KMS-11 (cell line): Measurements from ENCODE around the gene ZNF689.
"Not testable (repeated sequence)": the region's sequence is repeated elsewhere in the genome, so short reads cannot be mapped to it uniquely, and the experiment has no call there.

Experiments used
- H2AFZ ChIP-seq: fragments of 200-600 bp; sonication (generic); 2 replicates; pipeline ENCODE4 v1.6.1; 2016; ENCODE audit warnings: antibody characterized with exemption, mixed run types, low read depth
- H3K27ac ChIP-seq: fragments of 200-600 bp; sonication (generic); 2 replicates; pipeline ENCODE4 v1.6.1; 2016; ENCODE audit warnings: mild to moderate bottlenecking, mixed run types
- H3K27me3 ChIP-seq: fragments of 200-600 bp; sonication (generic); 2 replicates; pipeline ENCODE4 v1.6.1; 2017; ENCODE audit warnings: mild to moderate bottlenecking, low read depth, mixed run types, moderate library complexity; ENCODE audit not compliant: insufficient read depth
- H3K36me3 ChIP-seq: fragments of 200-600 bp; sonication (generic); 2 replicates; pipeline ENCODE4 v1.6.1; 2017; ENCODE audit warnings: mild to moderate bottlenecking, mixed run types; ENCODE audit not compliant: insufficient read depth
- H3K4me1 ChIP-seq: fragments of 200-600 bp; sonication (generic); 2 replicates; pipeline ENCODE4 v1.6.1; 2016; ENCODE audit warnings: mild to moderate bottlenecking, low read depth, mixed run types; ENCODE audit not compliant: poor library complexity, severe bottlenecking
- H3K4me2 ChIP-seq: fragments of 200-600 bp; sonication (generic); 2 replicates; pipeline ENCODE4 v1.7.0; 2016; ENCODE audit warnings: mild to moderate bottlenecking, mixed run types
- H3K4me3 ChIP-seq: fragments of 200-600 bp; sonication (generic); IDR thresholded peaks from 2 replicates; pipeline ENCODE4 v1.6.1; 2017; ENCODE audit warnings: low read depth, low read length, mixed read lengths; ENCODE audit not compliant: insufficient read depth
- H3K79me2 ChIP-seq: fragments of 200-600 bp; sonication (generic); 2 replicates; pipeline ENCODE4 v1.6.1; 2016; ENCODE audit warnings: low read depth, mixed run types; ENCODE audit not compliant: insufficient read depth
- H3K9ac ChIP-seq: fragments of 200-600 bp; sonication (generic); 2 replicates; pipeline ENCODE4 v1.6.1; 2016; ENCODE audit warnings: mild to moderate bottlenecking, mixed run types
- H4K20me1 ChIP-seq: fragments of 200-600 bp; sonication (generic); 2 replicates; pipeline ENCODE4 v1.6.1; 2016; ENCODE audit warnings: mild to moderate bottlenecking, mixed run types; ENCODE audit not compliant: insufficient read depth
- TF ChIP-seq, protein P1 (sequence below): fragments of 200-600 bp; sonication (generic); conservative IDR thresholded peaks from 2 replicates; pipeline ENCODE4 v1.6.1; 2017; ENCODE audit warnings: low read depth, mild to moderate bottlenecking, antibody characterized with exemption, low read length, moderate library complexity, mixed read lengths

Gene ZNF689

DNA sequence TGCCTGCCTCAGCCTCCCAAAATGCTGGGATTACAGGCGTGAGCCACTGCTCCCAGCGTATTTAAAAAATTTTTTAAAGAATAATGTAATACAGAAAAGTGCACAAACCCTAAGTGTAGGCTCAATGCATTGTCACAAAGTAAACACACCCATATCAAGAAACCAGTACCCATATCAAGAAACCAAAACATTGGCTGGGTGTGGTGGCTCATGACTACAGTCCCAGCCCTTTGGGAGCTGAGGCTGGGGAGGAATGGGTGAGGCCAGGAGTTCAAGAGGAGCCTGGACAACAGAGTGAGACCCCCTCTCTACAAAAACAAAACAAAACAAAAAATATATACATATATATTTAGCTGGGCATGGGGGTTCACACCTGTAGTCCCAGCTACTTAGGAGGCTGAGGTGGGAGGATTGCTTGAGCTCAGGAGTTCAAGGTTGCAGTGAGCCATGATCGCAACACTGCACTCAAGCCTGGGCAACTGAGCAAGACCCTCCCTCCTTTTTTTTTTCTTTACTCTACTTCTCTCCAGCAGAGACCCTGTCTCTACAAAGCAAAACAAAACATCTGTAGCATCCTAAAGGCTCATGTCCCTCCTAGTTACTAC is 31.3 kb upstream of the ZNF689 start:
- H3K4me1 ChIP-seq: peaks cover 32% of the 10 kb centered on the region
- H3K27ac ChIP-seq: no peak overlapping the region
- no peak overlapping the region for H2AFZ ChIP-seq
- H4K20me1 ChIP-seq: no peaks in the 10 kb centered on the region
- H3K4me2 ChIP-seq: no peak overlapping the region
- TF ChIP-seq, protein P1, sequence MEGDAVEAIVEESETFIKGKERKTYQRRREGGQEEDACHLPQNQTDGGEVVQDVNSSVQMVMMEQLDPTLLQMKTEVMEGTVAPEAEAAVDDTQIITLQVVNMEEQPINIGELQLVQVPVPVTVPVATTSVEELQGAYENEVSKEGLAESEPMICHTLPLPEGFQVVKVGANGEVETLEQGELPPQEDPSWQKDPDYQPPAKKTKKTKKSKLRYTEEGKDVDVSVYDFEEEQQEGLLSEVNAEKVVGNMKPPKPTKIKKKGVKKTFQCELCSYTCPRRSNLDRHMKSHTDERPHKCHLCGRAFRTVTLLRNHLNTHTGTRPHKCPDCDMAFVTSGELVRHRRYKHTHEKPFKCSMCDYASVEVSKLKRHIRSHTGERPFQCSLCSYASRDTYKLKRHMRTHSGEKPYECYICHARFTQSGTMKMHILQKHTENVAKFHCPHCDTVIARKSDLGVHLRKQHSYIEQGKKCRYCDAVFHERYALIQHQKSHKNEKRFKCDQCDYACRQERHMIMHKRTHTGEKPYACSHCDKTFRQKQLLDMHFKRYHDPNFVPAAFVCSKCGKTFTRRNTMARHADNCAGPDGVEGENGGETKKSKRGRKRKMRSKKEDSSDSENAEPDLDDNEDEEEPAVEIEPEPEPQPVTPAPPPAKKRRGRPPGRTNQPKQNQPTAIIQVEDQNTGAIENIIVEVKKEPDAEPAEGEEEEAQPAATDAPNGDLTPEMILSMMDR: no peak
- H3K79me2 ChIP-seq: no peaks in the 10 kb centered on the region
- no peak overlapping the region for H3K9ac ChIP-seq
- H3K36me3 ChIP-seq: no peaks in the 10 kb centered on the region
- H3K4me3 ChIP-seq: no peak overlapping the region
- no peaks in the 10 kb centered on the region for H3K27me3 ChIP-seq

DNA sequence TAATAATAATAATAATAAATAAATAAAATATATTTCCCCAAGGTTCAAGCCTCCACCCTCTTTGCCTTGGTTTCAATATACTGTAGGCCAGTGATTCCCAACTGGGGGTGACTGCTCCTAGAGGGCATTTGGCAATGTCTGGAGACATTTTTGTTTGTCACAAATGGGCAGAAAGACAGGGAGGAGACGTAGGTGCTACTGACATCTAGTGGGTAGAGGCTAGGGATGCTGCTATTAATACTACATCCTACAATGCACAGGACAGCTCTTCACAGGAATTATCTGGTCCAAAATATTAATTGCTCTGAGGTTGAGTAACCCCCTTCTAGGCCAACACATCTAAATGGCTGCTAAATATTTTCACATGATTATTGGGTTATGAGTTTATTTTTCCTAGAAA is 27.8 kb upstream of the ZNF689 start:
- Histone ChIP-seq H3K4me3 (no peak overlapping the region), H4K20me1 (no peaks in the 10 kb centered on the region)
- TF ChIP-seq, protein P1: peak; percentile 62

DNA sequence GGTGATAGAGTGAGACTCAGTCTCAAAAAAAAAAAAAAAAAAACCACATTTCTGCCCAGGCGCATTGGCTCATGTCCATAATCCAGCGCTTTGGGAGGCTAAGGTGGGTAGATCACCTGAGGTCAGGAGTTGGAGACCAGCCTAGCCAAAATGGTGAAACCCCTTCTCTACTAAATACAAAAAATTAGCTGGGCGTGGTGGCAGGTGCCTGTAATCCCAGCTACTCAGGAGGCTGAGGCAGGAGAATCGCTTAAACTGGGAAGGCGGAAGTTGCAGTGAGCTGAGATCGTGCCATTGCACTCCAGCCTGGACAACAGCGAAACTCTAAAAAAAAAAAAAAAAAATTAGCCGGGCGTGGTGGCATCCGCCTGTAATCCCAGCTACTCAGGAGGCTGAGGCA is 26.9 kb upstream of the ZNF689 start:
- H3K4me3 ChIP-seq, H3K79me2 ChIP-seq, H3K9ac ChIP-seq, H4K20me1 ChIP-seq, H3K36me3 ChIP-seq, H3K27me3 ChIP-seq, H3K27ac ChIP-seq, H2AFZ ChIP-seq, H3K4me2 ChIP-seq: not testable (repeated sequence)
- peaks cover 16% of the 10 kb centered on the region for H3K4me1 ChIP-seq

More for the DNA sequence above, 27.8 kb upstream of the ZNF689 start:
- no peak overlapping the region for H3K4me2 ChIP-seq
- no peaks in the 10 kb centered on the region for H3K36me3 ChIP-seq
- no peaks in the 10 kb centered on the region for H3K27me3 ChIP-seq
- no peaks in the 10 kb centered on the region for H3K79me2 ChIP-seq
- no peak overlapping the region for H3K9ac ChIP-seq
- peaks cover 16% of the 10 kb centered on the region for H3K4me1 ChIP-seq
- no peak overlapping the region for H2AFZ ChIP-seq
- H3K27ac ChIP-seq: no peak overlapping the region

DNA sequence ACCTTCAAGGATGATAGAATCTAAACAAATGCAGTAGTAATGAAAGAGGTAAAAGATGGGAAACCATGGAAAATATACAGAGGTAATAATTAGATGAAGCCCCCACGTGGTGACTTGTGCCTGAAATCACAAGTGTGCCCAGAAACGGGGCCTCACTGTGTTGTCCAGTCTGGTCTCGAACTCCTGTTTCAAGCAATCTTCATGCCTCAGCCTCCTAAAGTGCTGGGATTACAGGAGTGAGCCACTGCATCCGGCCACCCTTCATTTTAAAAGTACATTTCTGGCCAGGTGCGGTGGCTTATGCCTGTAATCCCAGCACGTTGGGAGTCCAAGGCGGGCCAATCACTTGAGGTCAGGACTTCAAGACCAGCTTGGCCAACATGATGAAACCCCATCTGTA is 26.4 kb upstream of the ZNF689 start:
- no peak overlapping the region for H3K9ac ChIP-seq
- H4K20me1 ChIP-seq: no peaks in the 10 kb centered on the region
- H3K79me2 ChIP-seq: no peaks in the 10 kb centered on the region
- H3K4me3 ChIP-seq: no peak overlapping the region
- TF ChIP-seq, protein P1: no peak
- no peak overlapping the region for H3K27ac ChIP-seq
- H3K4me1 ChIP-seq: peaks cover 16% of the 10 kb centered on the region
- no peak overlapping the region for H3K4me2 ChIP-seq
- no peaks in the 10 kb centered on the region for H3K36me3 ChIP-seq
- H2AFZ ChIP-seq: no peak overlapping the region
- no peaks in the 10 kb centered on the region for H3K27me3 ChIP-seq

DNA sequence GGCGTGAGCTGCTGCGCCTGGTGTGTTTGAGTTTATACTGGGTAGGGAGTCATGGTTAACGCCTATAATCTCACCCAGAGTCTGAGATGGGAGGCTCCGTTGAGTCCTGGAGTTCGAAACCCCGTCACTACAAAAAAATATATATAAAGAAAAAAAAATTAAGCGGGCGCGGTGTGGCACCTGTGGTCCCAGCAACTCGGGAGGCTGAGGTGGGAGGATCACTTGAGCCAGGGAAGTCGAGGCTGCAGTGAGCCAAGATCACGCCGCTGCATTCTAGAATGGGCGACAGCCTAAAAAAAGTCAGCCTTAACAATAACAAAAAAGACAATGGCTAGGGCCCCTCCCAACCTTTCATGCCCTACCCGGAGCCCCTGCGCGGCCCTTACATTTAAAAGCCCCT is 23.3 kb upstream of the ZNF689 start:
- peaks cover 16% of the 10 kb centered on the region for H3K4me1 ChIP-seq
- no peaks in the 10 kb centered on the region for H3K36me3 ChIP-seq
- no peaks in the 10 kb centered on the region for H3K27me3 ChIP-seq
- peak overlapping the region; percentile 68 for H2AFZ ChIP-seq
- peak overlapping the region; percentile 59 for H3K4me2 ChIP-seq
- no peaks in the 10 kb centered on the region for H3K79me2 ChIP-seq
- peak overlapping the region; percentile 84 for H3K27ac ChIP-seq
- H3K9ac ChIP-seq: peak overlapping the region; percentile 89
- no peak overlapping the region for H3K4me3 ChIP-seq
- no peaks in the 10 kb centered on the region for H4K20me1 ChIP-seq
- TF ChIP-seq, protein P1: no peak

DNA sequence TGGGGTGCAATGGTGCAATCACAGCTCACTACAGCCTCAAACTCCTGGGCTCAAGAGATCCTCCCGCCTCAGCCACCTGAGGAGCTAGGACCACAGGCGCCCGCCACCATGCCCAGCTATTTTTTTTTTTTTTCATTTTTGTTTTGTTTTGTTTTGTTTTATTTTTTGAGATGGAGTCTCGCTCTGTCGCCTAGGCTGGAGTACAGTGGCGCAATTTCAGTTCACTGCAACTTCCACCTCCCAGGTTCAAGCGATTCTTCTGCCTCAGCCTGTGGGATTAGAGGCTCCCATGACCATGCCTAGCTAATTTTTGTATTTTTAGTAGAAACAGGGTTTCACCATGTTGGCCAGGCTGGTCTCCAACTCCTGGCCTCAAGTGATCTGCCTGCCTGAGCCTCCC is 22.3 kb upstream of the ZNF689 start:
- H3K27me3 ChIP-seq, H3K4me2 ChIP-seq, H3K79me2 ChIP-seq, H2AFZ ChIP-seq, H3K4me3 ChIP-seq, H3K9ac ChIP-seq, H3K27ac ChIP-seq, H4K20me1 ChIP-seq, H3K36me3 ChIP-seq: not testable (repeated sequence)
- peaks cover 11% of the 10 kb centered on the region for H3K4me1 ChIP-seq
